Stomach (tissue), 9 donors: ENCODE data around the gene LHFPL5. TPM values are rescaled to one million over a fixed set of nuclear protein-coding genes. Genes with fewer than 3 reads are reported as not detected.

Experiments used
- DNase-seq, 2 donors: peaks; one replicate each; pipeline versions ENCODE4 v3.0.0 to v3.0.0-alpha.2; 2013 to 2019
- H3K27ac ChIP-seq, 5 donors: fragments of 200-600 bp in 4 of 5; sonication (generic) in 4 of 5; one replicate each; pipeline ENCODE4 v1.5.1; 2013 to 2019; ENCODE audit warnings: mild to moderate bottlenecking in 1 of 5, moderate library complexity in 1 of 5
- H3K27me3 ChIP-seq, 3 donors: fragments of 200-600 bp; sonication (generic); one replicate each; pipeline ENCODE4 v1.5.1; 2017 to 2019; ENCODE audit warnings: mixed run types in 1 of 3
- H3K36me3 ChIP-seq, 4 donors: fragments of 200-600 bp; sonication (generic); 1 replicate in 3 of 4; 2 replicates in 1 of 4; pipeline ENCODE4 v1.5.1; 2016 to 2019
- H3K4me1 ChIP-seq, 4 donors: fragments of 200-600 bp; sonication (generic); one replicate each; pipeline ENCODE4 v1.5.1; 2016 to 2019
- H3K4me3 ChIP-seq, 4 donors: fragments of 200-600 bp; sonication (generic) in 3 of 4; one replicate each; pipeline ENCODE4 v1.5.1; 2016 to 2019; ENCODE audit warnings: mild to moderate bottlenecking in 1 of 4
- H3K9me3 ChIP-seq, 4 donors: fragments of 200-600 bp; sonication (generic); one replicate each; pipeline ENCODE4 v1.5.1; 2016 to 2019
- EP300 ChIP-seq: sonication (generic); formaldehyde crosslinking; IDR thresholded peaks from one replicate; pipeline ENCODE4 v1.6.1; 2017; ENCODE audit warnings: antibody characterized with exemption
- POLR2A ChIP-seq, 4 donors: fragments of 450-650 bp; IDR thresholded peaks; one replicate each; pipeline ENCODE4 v1.6.1; 2016; ENCODE audit warnings: antibody characterized with exemption in 4 of 4, control low read depth in 2 of 4, mild to moderate bottlenecking in 1 of 4, moderate library complexity in 1 of 4
- POLR2AphosphoS5 ChIP-seq, 3 donors: sonication (generic); formaldehyde crosslinking; IDR thresholded peaks; one replicate each; pipeline ENCODE4 v1.6.1; 2016; ENCODE audit warnings: antibody characterized with exemption in 3 of 3
- WGBS, 5 donors: extraction: QIAGEN DNeasy Blood & Tissue Kit in 3 of 5; methylation state at CpG; one replicate each; pipeline versions ENCODE4 v1.1.5 to v1.1.7; 2013 to 2018; 5-methylcytosine and 5-hydroxymethylcytosine counted together
- intact Hi-C: fragments of 100-400 bp; cut with DNase I; formaldehyde crosslinking; loops from one replicate; pipeline ENCODE4 v1.15.1; 2023; ENCODE audit warnings: low total_unique reads
- polyA plus RNA-seq, 3 donors: library from polyadenylated mRNA; stranded (reverse); fragments of 200-250 nt; gene quantifications; one replicate each; pipeline ENCODE4 v1.2.3, GENCODE V29; 2013
- total RNA-seq, 5 donors: library from RNA; depleted of rRNA; stranded (reverse); fragments of >200 nt; gene quantifications; one replicate each; pipeline versions ENCODE4 v1.1.0 to v1.2.3, GENCODE V29; 2014 to 2016
- TF ChIP-seq, protein P1 (sequence below), 7 experiments: fragments of 450-650 bp in 4 of 7; fragments of 200-600 bp in 3 of 7; sonication (generic) in 3 of 7; IDR thresholded peaks; one replicate each; pipeline ENCODE4 v1.5.1; 2016 to 2019; ENCODE audit warnings: antibody characterized with exemption in 7 of 7, control low read depth in 2 of 7, mild to moderate bottlenecking in 1 of 7
- donor health status: healthy with polysubstance abuse.
- donor health status: Bipolar disorder and iron deficiency.
- donor health status: healthy.

LHFPL5 gene
- total and polyA plus RNA-seq, 8 donors: not detected

DNA sequence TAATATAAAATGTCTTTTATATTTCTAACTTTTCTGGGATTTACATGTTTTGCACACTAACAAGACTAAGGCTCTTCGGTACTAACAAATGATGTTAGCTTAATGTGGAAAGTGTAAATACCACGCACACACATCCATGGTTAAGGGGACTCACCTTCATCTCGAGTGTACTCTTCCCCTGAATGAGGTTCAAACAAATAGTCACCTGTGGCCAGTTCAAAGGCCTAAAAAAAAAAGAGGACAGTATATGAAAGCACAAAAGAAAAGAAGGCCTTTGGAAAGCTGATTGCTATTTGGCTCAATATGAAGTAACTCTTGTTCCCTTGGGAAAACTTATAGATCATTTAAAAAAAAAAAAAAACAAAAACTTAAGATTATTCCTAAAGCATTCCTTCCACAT is 37.2 kb downstream of the LHFPL5 start:
- intact Hi-C loops: no loop called here
- Histone ChIP-seq H3K4me3 (no peak overlapping the region), H3K36me3 (peaks cover 23 to 83% (median 63%) of the 10 kb centered on the region in 4 donors), H3K27me3 (no peaks in the 10 kb centered on the region), H3K27ac (no peak overlapping the region), H3K4me1 (no peaks in the 10 kb centered on the region), H3K9me3 (no peaks in the 10 kb centered on the region)
- no peak for TF ChIP-seq POLR2AphosphoS5 (IDR thresholded peaks at IDR 0.05)
- TF ChIP-seq POLR2A (IDR thresholded peaks at IDR 0.05): no peak
- TF ChIP-seq, protein P1, sequence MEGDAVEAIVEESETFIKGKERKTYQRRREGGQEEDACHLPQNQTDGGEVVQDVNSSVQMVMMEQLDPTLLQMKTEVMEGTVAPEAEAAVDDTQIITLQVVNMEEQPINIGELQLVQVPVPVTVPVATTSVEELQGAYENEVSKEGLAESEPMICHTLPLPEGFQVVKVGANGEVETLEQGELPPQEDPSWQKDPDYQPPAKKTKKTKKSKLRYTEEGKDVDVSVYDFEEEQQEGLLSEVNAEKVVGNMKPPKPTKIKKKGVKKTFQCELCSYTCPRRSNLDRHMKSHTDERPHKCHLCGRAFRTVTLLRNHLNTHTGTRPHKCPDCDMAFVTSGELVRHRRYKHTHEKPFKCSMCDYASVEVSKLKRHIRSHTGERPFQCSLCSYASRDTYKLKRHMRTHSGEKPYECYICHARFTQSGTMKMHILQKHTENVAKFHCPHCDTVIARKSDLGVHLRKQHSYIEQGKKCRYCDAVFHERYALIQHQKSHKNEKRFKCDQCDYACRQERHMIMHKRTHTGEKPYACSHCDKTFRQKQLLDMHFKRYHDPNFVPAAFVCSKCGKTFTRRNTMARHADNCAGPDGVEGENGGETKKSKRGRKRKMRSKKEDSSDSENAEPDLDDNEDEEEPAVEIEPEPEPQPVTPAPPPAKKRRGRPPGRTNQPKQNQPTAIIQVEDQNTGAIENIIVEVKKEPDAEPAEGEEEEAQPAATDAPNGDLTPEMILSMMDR (IDR thresholded peaks at IDR 0.05): no peak
- no peak for TF ChIP-seq EP300
- WGBS, 5 donors: 79 to 90% (median 83%) methylated on average over 3 of the region's 3 CpGs
- DNase-seq: no peak

DNA sequence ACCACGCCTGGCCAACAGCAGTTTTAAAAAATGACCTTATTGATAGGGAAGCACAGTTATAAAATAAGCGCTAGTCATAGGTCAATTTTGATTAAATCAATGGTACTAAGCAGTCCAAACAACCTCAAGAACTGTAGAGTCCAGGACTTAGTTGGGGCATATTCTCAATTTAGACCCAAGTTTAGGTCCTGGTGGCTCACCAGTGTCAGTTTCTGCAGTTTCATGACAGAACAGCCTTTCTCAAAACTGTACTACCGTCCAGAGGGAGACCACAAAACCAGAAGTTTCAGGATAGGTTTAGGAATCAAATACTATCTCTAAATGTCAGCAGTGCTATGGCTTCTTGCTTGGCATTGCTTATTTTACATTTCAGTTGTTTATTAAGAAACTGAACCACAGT is 39.1 kb downstream of the LHFPL5 start:
- Histone ChIP-seq H3K9me3 (peaks cover 0 to 7% (median 3%) of the 10 kb centered on the region in 4 donors), H3K27ac (no peak overlapping the region), H3K27me3 (no peaks in the 10 kb centered on the region), H3K36me3 (peaks cover 14 to 81% (median 58%) of the 10 kb centered on the region in 4 donors), H3K4me3 (no peak overlapping the region), H3K4me1 (no peaks in the 10 kb centered on the region)
- TF ChIP-seq POLR2A (IDR thresholded peaks at IDR 0.05): no peak
- no peak for DNase-seq
- WGBS, 5 donors: 89 to 93% (median 92%) methylated on average over 3 of the region's 3 CpGs
- intact Hi-C loops: no loop called here

DNA sequence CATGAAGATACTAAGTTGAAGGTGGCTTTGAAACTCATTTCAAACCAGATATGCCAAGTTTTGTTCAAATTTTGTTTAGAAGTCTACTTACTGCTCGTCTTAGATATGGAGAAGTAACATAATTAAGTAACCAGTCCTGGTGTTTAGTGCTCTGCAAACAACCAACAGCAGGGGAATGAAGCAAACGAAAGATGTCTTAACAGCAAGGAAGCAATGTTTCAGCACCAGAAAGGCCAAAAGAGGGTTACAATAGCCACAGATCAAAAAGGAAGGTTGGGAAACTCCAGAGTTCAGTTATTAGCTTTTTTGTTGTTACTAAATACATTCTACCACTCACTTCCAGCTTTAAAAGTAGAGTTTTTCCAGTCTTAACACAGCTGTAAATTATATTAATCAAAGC is 45.1 kb downstream of the LHFPL5 start:
- intact Hi-C loops: no loop called here
- Histone ChIP-seq H3K27ac (no peak overlapping the region), H3K4me1 (no peaks in the 10 kb centered on the region), H3K27me3 (no peaks in the 10 kb centered on the region), H3K36me3 (peaks cover 10 to 89% (median 62%) of the 10 kb centered on the region in 4 donors), H3K9me3 (peaks cover 0 to 7% (median 3%) of the 10 kb centered on the region in 4 donors), H3K4me3 (no peak overlapping the region)
- no peak for TF ChIP-seq EP300
- no peak for TF ChIP-seq POLR2AphosphoS5 (IDR thresholded peaks at IDR 0.05)
- WGBS, 5 donors: 59 to 86% (median 78%) methylated on average over 2 of the region's 2 CpGs
- DNase-seq: no peak

DNA sequence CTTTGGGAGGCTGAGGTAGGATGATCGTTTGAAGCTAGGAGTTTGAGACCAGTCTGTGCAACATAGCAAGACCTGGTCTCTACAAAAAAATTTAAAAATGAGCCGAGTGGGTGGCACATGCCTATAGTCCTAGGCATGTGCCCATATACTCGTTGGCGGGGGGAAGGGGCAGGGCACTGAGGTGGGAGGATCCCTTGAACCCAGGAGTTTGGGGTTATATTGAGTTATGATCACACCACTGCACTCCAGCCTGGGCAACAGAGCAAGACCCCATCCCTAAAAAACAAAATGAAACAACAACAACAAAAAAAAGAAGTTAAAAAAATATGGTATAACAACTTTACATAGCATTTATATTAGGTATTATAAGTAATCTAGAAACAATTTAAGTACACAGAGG is 47.8 kb downstream of the LHFPL5 start:
- no peak overlapping the region for H3K4me3 ChIP-seq
- no peaks in the 10 kb centered on the region for H3K4me1 ChIP-seq
- TF ChIP-seq, protein P1 (IDR thresholded peaks at IDR 0.05): no peak
- TF ChIP-seq EP300 (no peak), POLR2AphosphoS5 (IDR thresholded peaks at IDR 0.05) (no peak), POLR2A (IDR thresholded peaks at IDR 0.05) (no peak)
- peaks cover 13 to 94% (median 73%) of the 10 kb centered on the region in 4 donors for H3K36me3 ChIP-seq
- H3K9me3 ChIP-seq: peaks cover 0 to 7% (median 3%) of the 10 kb centered on the region in 4 donors
- intact Hi-C loops: no loop called here
- no peaks in the 10 kb centered on the region for H3K27me3 ChIP-seq
- no peak for DNase-seq
- WGBS, 5 donors: 95 to 97% (median 96%) methylated on average over 4 of the region's 4 CpGs
- no peak overlapping the region for H3K27ac ChIP-seq

DNA sequence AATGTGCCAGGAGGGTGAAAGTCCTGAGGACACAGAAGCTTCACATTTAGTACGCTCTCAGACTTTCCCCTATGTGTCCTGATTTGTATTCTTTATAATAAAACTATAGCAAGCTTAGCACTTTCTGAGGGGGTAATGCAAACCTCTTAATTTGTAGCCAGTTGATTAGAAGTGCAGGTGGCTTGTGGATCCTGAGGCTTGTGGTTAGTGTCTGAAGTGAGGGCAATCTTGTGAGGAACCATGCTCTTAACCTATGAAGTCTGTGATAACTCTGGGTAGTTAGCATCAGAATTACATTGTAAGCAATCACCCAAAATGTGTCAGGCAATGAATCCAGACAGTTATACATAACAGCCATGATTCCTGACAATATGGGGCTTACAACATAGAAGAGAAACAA is 51.1 kb downstream of the LHFPL5 start:
- Histone ChIP-seq H3K27me3 (no peaks in the 10 kb centered on the region), H3K27ac (no peak overlapping the region), H3K9me3 (no peaks in the 10 kb centered on the region), H3K4me3 (no peak overlapping the region), H3K4me1 (no peaks in the 10 kb centered on the region), H3K36me3 (peaks cover 7 to 96% (median 84%) of the 10 kb centered on the region in 4 donors)
- intact Hi-C loops: no loop called here
- no peak for DNase-seq
- 95 to 100% (median 100%) methylated on average over 1 of the region's 1 CpG for WGBS, 5 donors
- TF ChIP-seq EP300 (no peak), POLR2AphosphoS5 (IDR thresholded peaks at IDR 0.05) (no peak), POLR2A (IDR thresholded peaks at IDR 0.05) (no peak)
- TF ChIP-seq, protein P1 (IDR thresholded peaks at IDR 0.05): no peak
